HepG2 (cell line): ENCODE data around the gene UBC. TPM values are rescaled to one million over a fixed set of nuclear protein-coding genes. Genes with fewer than 3 reads are reported as not detected.

ENCODE experiments used
- ARID4A ChIP-seq: sonication (generic); formaldehyde crosslinking; IDR thresholded peaks from 2 replicates; pipeline ENCODE4 v1.5.0; 2020; ENCODE audit warnings: mild to moderate bottlenecking, missing genetic modification reagents, borderline replicate concordance
- HNF4A ChIP-seq: sonication (generic); formaldehyde crosslinking; IDR thresholded peaks from 2 replicates; pipeline ENCODE4 v1.4.0; 2020; ENCODE audit warnings: missing genetic modification reagents
- ISL2 ChIP-seq: sonication (generic); formaldehyde crosslinking; IDR thresholded peaks from 2 replicates; pipeline ENCODE4 v1.5.0; 2020; ENCODE audit warnings: missing genetic modification reagents
- KLF9 ChIP-seq: IDR thresholded peaks from 2 replicates; pipeline ENCODE4 v1.6.1; 2016; ENCODE audit warnings: low read depth
- MZF1 ChIP-seq: sonication (generic); formaldehyde crosslinking; IDR thresholded peaks from 2 replicates; pipeline ENCODE4 v1.8.1; 2023; ENCODE audit warnings: mild to moderate bottlenecking, missing genetic modification reagents, borderline replicate concordance
- PAWR ChIP-seq: sonication (generic); formaldehyde crosslinking; IDR thresholded peaks from 2 replicates; pipeline ENCODE4 v1.4.0; 2020; ENCODE audit warnings: missing genetic modification reagents, mild to moderate bottlenecking, borderline replicate concordance
- SRY ChIP-seq: sonication (generic); formaldehyde crosslinking; IDR thresholded peaks from 2 replicates; pipeline ENCODE4 v1.8.0; 2022; ENCODE audit warnings: mild to moderate bottlenecking, missing genetic modification reagents
- SSRP1 ChIP-seq: IDR thresholded peaks from 2 replicates; pipeline ENCODE4 v1.6.1; 2016; ENCODE audit warnings: control low read depth
- TBL1XR1 ChIP-seq: fragments of 150-350 bp; IDR thresholded peaks from 2 replicates; pipeline ENCODE4 v1.6.1; 2014; ENCODE audit warnings: borderline replicate concordance, low read length; ENCODE audit not compliant: partially characterized antibody
- TERF1 ChIP-seq: sonication (generic); formaldehyde crosslinking; IDR thresholded peaks from 2 replicates; pipeline ENCODE4 v1.8.0; 2022; ENCODE audit warnings: mild to moderate bottlenecking, missing genetic modification reagents, moderate library complexity
- THAP7 ChIP-seq: sonication (generic); formaldehyde crosslinking; IDR thresholded peaks from 2 replicates; pipeline ENCODE4 v1.8.1; 2023; ENCODE audit warnings: mild to moderate bottlenecking, missing genetic modification reagents
- ZBTB49 ChIP-seq: sonication (generic); formaldehyde crosslinking; IDR thresholded peaks from 2 replicates; pipeline ENCODE4 v1.4.0; 2020; ENCODE audit warnings: missing genetic modification reagents, borderline replicate concordance
- ZFP1 ChIP-seq: IDR thresholded peaks from 2 replicates; pipeline ENCODE4 v1.6.1; 2016
- ZNF800 ChIP-seq: sonication (generic); formaldehyde crosslinking; IDR thresholded peaks from 2 replicates; pipeline ENCODE4 v1.4.0; 2020; ENCODE audit warnings: missing genetic modification reagents
- ZSCAN31 ChIP-seq: sonication (generic); formaldehyde crosslinking; IDR thresholded peaks from 2 replicates; pipeline ENCODE4 v1.5.0; 2020; ENCODE audit warnings: low read depth, mild to moderate bottlenecking, missing genetic modification reagents
- polyA plus RNA-seq, 8 experiments: library from polyadenylated mRNA; depleted of rRNA in 3 of 8; stranded (reverse) in 7 of 8; unstranded in 1 of 8; fragments of >200 nt; fragmentation: Illumina TruSeq in 4 of 8; extraction: Trizol in 4 of 8; gene quantifications; 2 replicates each; pipeline versions ENCODE4 v1.2.1 to v1.2.3, GENCODE V29; 2011 to 2016; ENCODE audit warnings: low read depth in 4 of 8, missing spikeins in 1 of 8, mixed read lengths in 1 of 8; ENCODE audit not compliant: insufficient read depth in 1 of 8
- total RNA-seq, 5 experiments: library from RNA; depleted of rRNA; stranded (reverse); fragments of >200 nt; fragmentation: Illumina TruSeq; extraction: Trizol; gene quantifications; 2 replicates each; pipeline ENCODE4 v1.2.3, GENCODE V29; 2016; ENCODE audit warnings: low read depth in 1 of 5

The UBC gene
- total and polyA plus RNA-seq, 2 of the 13 experiments (the other 11 are each of a cell fraction or from before 2014, with no cell fraction given): 805 to 1,432 TPM

GRCh38 chr12:124898200-124898922 is 16.1 kb downstream of the UBC start (continued):
- TF ChIP-seq TERF1 (CRISPR knock-in tag): no peak
- no peak for TF ChIP-seq ISL2 (CRISPR knock-in tag)
- no peak for TF ChIP-seq MZF1 (CRISPR knock-in tag)
- no peak for TF ChIP-seq SRY
- no peak for TF ChIP-seq KLF9 (CRISPR knock-in tag)
- TF ChIP-seq ZFP1 (CRISPR knock-in tag): no peak
- TF ChIP-seq THAP7: 0 out of 2 replicates have a peak, but pooled peaks have one; percentile 32
- TF ChIP-seq ZNF800 (CRISPR knock-in tag): no peak
- no peak for TF ChIP-seq TBL1XR1
- TF ChIP-seq PAWR (CRISPR knock-in tag): no peak
- no peak for TF ChIP-seq HNF4A (CRISPR knock-in tag)
- TF ChIP-seq SSRP1 (CRISPR knock-in tag): no peak
- no peak for TF ChIP-seq ZSCAN31 (CRISPR knock-in tag)
- TF ChIP-seq ARID4A: no peak
- TF ChIP-seq ZBTB49 (CRISPR knock-in tag): no peak
